HL-60 (cell line): Measurements from ENCODE around the gene NFIB.

ENCODE experiments used
- POLR2AphosphoS5 ChIP-seq: IDR thresholded peaks from 2 replicates; pipeline ENCODE4 v1.6.1; 2012; ENCODE audit warnings: low read depth
- SPI1 ChIP-seq: IDR thresholded peaks from 2 replicates; pipeline ENCODE4 v1.6.1; 2012; ENCODE audit warnings: low read depth, mild to moderate bottlenecking, borderline replicate concordance
- TF ChIP-seq, protein P1 (sequence below): IDR thresholded peaks from one replicate; pipeline ENCODE4 v1.5.1; 2011; ENCODE audit warnings: low read length, control low read depth, inconsistent platforms; ENCODE audit not compliant: insufficient read depth

- TF ChIP-seq, protein P1, sequence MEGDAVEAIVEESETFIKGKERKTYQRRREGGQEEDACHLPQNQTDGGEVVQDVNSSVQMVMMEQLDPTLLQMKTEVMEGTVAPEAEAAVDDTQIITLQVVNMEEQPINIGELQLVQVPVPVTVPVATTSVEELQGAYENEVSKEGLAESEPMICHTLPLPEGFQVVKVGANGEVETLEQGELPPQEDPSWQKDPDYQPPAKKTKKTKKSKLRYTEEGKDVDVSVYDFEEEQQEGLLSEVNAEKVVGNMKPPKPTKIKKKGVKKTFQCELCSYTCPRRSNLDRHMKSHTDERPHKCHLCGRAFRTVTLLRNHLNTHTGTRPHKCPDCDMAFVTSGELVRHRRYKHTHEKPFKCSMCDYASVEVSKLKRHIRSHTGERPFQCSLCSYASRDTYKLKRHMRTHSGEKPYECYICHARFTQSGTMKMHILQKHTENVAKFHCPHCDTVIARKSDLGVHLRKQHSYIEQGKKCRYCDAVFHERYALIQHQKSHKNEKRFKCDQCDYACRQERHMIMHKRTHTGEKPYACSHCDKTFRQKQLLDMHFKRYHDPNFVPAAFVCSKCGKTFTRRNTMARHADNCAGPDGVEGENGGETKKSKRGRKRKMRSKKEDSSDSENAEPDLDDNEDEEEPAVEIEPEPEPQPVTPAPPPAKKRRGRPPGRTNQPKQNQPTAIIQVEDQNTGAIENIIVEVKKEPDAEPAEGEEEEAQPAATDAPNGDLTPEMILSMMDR: no peak
- TF ChIP-seq SPI1: no peak
- no peak for TF ChIP-seq POLR2AphosphoS5
Observed at GRCh38 chr9:14062586-14063221, 251.2 kb downstream of the NFIB start.
